ENCODE data around the gene TXNRD1.

- TF ChIP-seq CTCF (IDR thresholded peaks at IDR 0.05) (no peak), POLR2A (IDR thresholded peaks at IDR 0.05) (no peak)
Measured at GRCh38 chr12:104213952-104214351, 1.6 kb upstream of the TXNRD1 start.
